ENCODE results near the gene MLANA. TPM values are rescaled to one million over a fixed set of nuclear protein-coding genes. Genes with fewer than 3 reads are reported as not detected.

The MLANA gene
- total and polyA plus RNA-seq, 3 experiments from 2014 or later = not detected

- H3K27me3 Mint-ChIP-seq = no peaks in the 10 kb centered on the region
- no peak for DNase-seq
Measured at GRCh38 chr9:5910413-5911057, 19.8 kb downstream of the MLANA start.

GRCh38 chr9:5915438-5915837, 24.7 kb downstream of the MLANA start:
- Histone ChIP-seq H3K9me3 (ENCODE audit: low read length) (no peaks in the 10 kb centered on the region), H3K27me3 (ENCODE audit: insufficient read depth, low read length, poor library complexity, severe bottlenecking) (no peaks in the 10 kb centered on the region), H3K36me3 (ENCODE audit: insufficient read depth, low read length) (no peaks in the 10 kb centered on the region), H3K4me3 (ENCODE audit: low read length) (no peak overlapping the region), H3K27ac (ENCODE audit: low read depth, low read length) (no peak overlapping the region), H3K4me1 (ENCODE audit: insufficient read depth, low read length) (no peaks in the 10 kb centered on the region)
- Mint-ChIP-seq H3K4me1 (peaks cover 0 to 4% (median 2%) of the 10 kb centered on the region in 3 donors), H3K9me3 (no peaks in the 10 kb centered on the region), H3K36me3 (peaks cover 7 to 13% (median 11%) of the 10 kb centered on the region in 3 donors), H3K27ac (no peak overlapping the region), H3K27me3 (no peaks in the 10 kb centered on the region), H3K4me3 (no peak overlapping the region)
- CTCF ChIA-PET = interaction anchor here (0.8 kb wide), 1 partner anchor 29 kb away, joined by 3 read pairs; no protein-coding TSS in a partner anchor
- no peak for DNase-seq
- POLR2A ChIA-PET = no interaction called here

More at GRCh38 chr9:5910413-5911057, 19.8 kb downstream of the MLANA start:
- Histone ChIP-seq H3K27me3 (ENCODE audit: insufficient read depth, low read length, poor library complexity, severe bottlenecking) (no peaks in the 10 kb centered on the region), H3K9me3 (ENCODE audit: low read length) (no peaks in the 10 kb centered on the region), H3K4me1 (ENCODE audit: insufficient read depth, low read length) (no peaks in the 10 kb centered on the region), H3K36me3 (ENCODE audit: insufficient read depth, low read length) (no peaks in the 10 kb centered on the region), H3K4me3 (ENCODE audit: low read length) (no peak overlapping the region), H3K27ac (ENCODE audit: low read depth, low read length) (no peak overlapping the region)
- Mint-ChIP-seq H3K4me3 (no peak overlapping the region), H3K9me3 (no peaks in the 10 kb centered on the region), H3K27ac (peak overlapping the region in 2 of 8 donors; percentile 22 to 61), H3K4me1 (no peaks in the 10 kb centered on the region), H3K36me3 (peaks cover 8 to 33% (median 16%) of the 10 kb centered on the region in 3 donors)
- CTCF ChIA-PET = no interaction called here
- POLR2A ChIA-PET = no interaction called here

- Histone ChIP-seq H3K9me3 (ENCODE audit: low read length) (no peaks in the 10 kb centered on the region), H3K36me3 (ENCODE audit: insufficient read depth, low read length) (peaks cover 4% of the 10 kb centered on the region), H3K4me3 (ENCODE audit: low read length) (no peak overlapping the region), H3K27me3 (ENCODE audit: insufficient read depth, low read length, poor library complexity, severe bottlenecking) (no peaks in the 10 kb centered on the region), H3K4me1 (ENCODE audit: insufficient read depth, low read length) (no peaks in the 10 kb centered on the region), H3K27ac (ENCODE audit: low read depth, low read length) (no peak overlapping the region)
- Mint-ChIP-seq H3K4me3 (no peak overlapping the region), H3K27me3 (no peaks in the 10 kb centered on the region), H3K9me3 (no peaks in the 10 kb centered on the region), H3K4me1 (peaks cover 7 to 17% (median 10%) of the 10 kb centered on the region in 3 donors), H3K36me3 (peaks cover 13 to 28% (median 24%) of the 10 kb centered on the region in 3 donors), H3K27ac (peak overlapping the region in 1 of 8 donors; percentile 39)
- no peak for DNase-seq
- ChIA-PET POLR2A (no interaction called here), CTCF (no interaction called here)
Measured at GRCh38 chr9:5917273-5917672, 26.6 kb downstream of the MLANA start.

- peaks cover 4% of the 10 kb centered on the region for H3K36me3 ChIP-seq (ENCODE audit: insufficient read depth, low read length)
- Mint-ChIP-seq H3K27me3 (no peaks in the 10 kb centered on the region), H3K4me3 (no peak overlapping the region), H3K4me1 (peaks cover 11 to 21% (median 15%) of the 10 kb centered on the region in 3 donors), H3K9me3 (no peaks in the 10 kb centered on the region), H3K36me3 (peaks cover 18 to 34% (median 29%) of the 10 kb centered on the region in 3 donors), H3K27ac (no peak overlapping the region)
- H3K4me1 ChIP-seq (ENCODE audit: insufficient read depth, low read length) = no peaks in the 10 kb centered on the region
- H3K27me3 ChIP-seq (ENCODE audit: insufficient read depth, low read length, poor library complexity, severe bottlenecking) = no peaks in the 10 kb centered on the region
- ChIA-PET CTCF (interaction anchor here (1.4 kb wide), 1 partner anchor 32 kb away, joined by 5 read pairs; no protein-coding TSS in a partner anchor), POLR2A (no interaction called here)
- no peak overlapping the region for H3K27ac ChIP-seq (ENCODE audit: low read depth, low read length)
- H3K9me3 ChIP-seq (ENCODE audit: low read length) = no peaks in the 10 kb centered on the region
- no peak overlapping the region for H3K4me3 ChIP-seq (ENCODE audit: low read length)
- DNase-seq = no peak
Measured at GRCh38 chr9:5917888-5918287, 27.2 kb downstream of the MLANA start.

GRCh38 chr9:5918460-5918859, 27.8 kb downstream of the MLANA start:
- Mint-ChIP-seq H3K9me3 (no peaks in the 10 kb centered on the region), H3K4me1 (peaks cover 15 to 21% (median 16%) of the 10 kb centered on the region in 3 donors), H3K27me3 (no peaks in the 10 kb centered on the region), H3K4me3 (no peak overlapping the region), H3K36me3 (peaks cover 21 to 38% (median 31%) of the 10 kb centered on the region in 3 donors), H3K27ac (no peak overlapping the region)
- Histone ChIP-seq H3K27me3 (ENCODE audit: insufficient read depth, low read length, poor library complexity, severe bottlenecking) (no peaks in the 10 kb centered on the region), H3K4me3 (ENCODE audit: low read length) (no peak overlapping the region), H3K36me3 (ENCODE audit: insufficient read depth, low read length) (peaks cover 4% of the 10 kb centered on the region), H3K4me1 (ENCODE audit: insufficient read depth, low read length) (no peaks in the 10 kb centered on the region), H3K27ac (ENCODE audit: low read depth, low read length) (no peak overlapping the region), H3K9me3 (ENCODE audit: low read length) (no peaks in the 10 kb centered on the region)
- CTCF ChIA-PET = interaction anchor here (1.4 kb wide), 1 partner anchor 33 kb away, joined by 5 read pairs; no protein-coding TSS in a partner anchor
- POLR2A ChIA-PET = no interaction called here
- no peak for DNase-seq

- no peak for DNase-seq
- Mint-ChIP-seq H3K4me3 (peak overlapping the region in 1 of 7 donors; percentile 33), H3K27me3 (no peaks in the 10 kb centered on the region), H3K9me3 (no peaks in the 10 kb centered on the region), H3K27ac (peak overlapping the region in 1 of 8 donors; percentile 28), H3K4me1 (peaks cover 15 to 21% (median 18%) of the 10 kb centered on the region in 3 donors), H3K36me3 (peaks cover 21 to 51% (median 34%) of the 10 kb centered on the region in 3 donors)
- H3K36me3 ChIP-seq (ENCODE audit: insufficient read depth, low read length) = peaks cover 8% of the 10 kb centered on the region
- no peaks in the 10 kb centered on the region for H3K9me3 ChIP-seq (ENCODE audit: low read length)
- no peak overlapping the region for H3K27ac ChIP-seq (ENCODE audit: low read depth, low read length)
- no peaks in the 10 kb centered on the region for H3K4me1 ChIP-seq (ENCODE audit: insufficient read depth, low read length)
- ChIA-PET CTCF (no interaction called here), POLR2A (no interaction called here)
- H3K4me3 ChIP-seq (ENCODE audit: low read length) = no peak overlapping the region
- no peaks in the 10 kb centered on the region for H3K27me3 ChIP-seq (ENCODE audit: insufficient read depth, low read length, poor library complexity, severe bottlenecking)
Measured at GRCh38 chr9:5920860-5921328, 30.2 kb downstream of the MLANA start.

GRCh38 chr9:5922192-5922591, 31.5 kb downstream of the MLANA start:
- H3K36me3 ChIP-seq (ENCODE audit: insufficient read depth, low read length) = peaks cover 8% of the 10 kb centered on the region
- H3K4me1 ChIP-seq (ENCODE audit: insufficient read depth, low read length) = no peaks in the 10 kb centered on the region
- CTCF ChIA-PET = interaction anchor here (1.1 kb wide), 1 partner anchor 89 kb away, joined by 4 read pairs; the partner anchor contains the start of gene ERMP1
- Mint-ChIP-seq H3K9me3 (no peaks in the 10 kb centered on the region), H3K27ac (peak overlapping the region in 7 of 8 donors; percentile 4 to 65 (median 47)), H3K4me1 (peaks cover 15 to 19% (median 18%) of the 10 kb centered on the region in 3 donors), H3K36me3 (peaks cover 21 to 51% (median 31%) of the 10 kb centered on the region in 3 donors), H3K4me3 (no peak overlapping the region), H3K27me3 (no peaks in the 10 kb centered on the region)
- no peaks in the 10 kb centered on the region for H3K9me3 ChIP-seq (ENCODE audit: low read length)
- no peak overlapping the region for H3K4me3 ChIP-seq (ENCODE audit: low read length)
- no peaks in the 10 kb centered on the region for H3K27me3 ChIP-seq (ENCODE audit: insufficient read depth, low read length, poor library complexity, severe bottlenecking)
- POLR2A ChIA-PET = no interaction called here
- DNase-seq = peak in 1 of 5 donors; percentile 6
- no peak overlapping the region for H3K27ac ChIP-seq (ENCODE audit: low read depth, low read length)

- Mint-ChIP-seq H3K27me3 (no peaks in the 10 kb centered on the region), H3K4me1 (no peaks in the 10 kb centered on the region), H3K9me3 (no peaks in the 10 kb centered on the region), H3K27ac (no peak overlapping the region), H3K4me3 (no peak overlapping the region), H3K36me3 (peaks cover 0 to 20% (median 7%) of the 10 kb centered on the region in 3 donors)
- Histone ChIP-seq H3K27me3 (ENCODE audit: insufficient read depth, low read length, poor library complexity, severe bottlenecking) (no peaks in the 10 kb centered on the region), H3K4me3 (ENCODE audit: low read length) (no peak overlapping the region), H3K36me3 (ENCODE audit: insufficient read depth, low read length) (peaks cover 4% of the 10 kb centered on the region), H3K27ac (ENCODE audit: low read depth, low read length) (no peak overlapping the region), H3K4me1 (ENCODE audit: insufficient read depth, low read length) (no peaks in the 10 kb centered on the region), H3K9me3 (ENCODE audit: low read length) (no peaks in the 10 kb centered on the region)
- DNase-seq = no peak
- CTCF ChIA-PET = no interaction called here
- POLR2A ChIA-PET = no interaction called here
Measured at GRCh38 chr9:5931657-5932056, 41.0 kb downstream of the MLANA start.
